Colonic mucosa (tissue), 4 donors: ENCODE measurements around the gene IGF2R. TPM values are rescaled to one million over a fixed set of nuclear protein-coding genes. Genes with fewer than 3 reads are reported as not detected.
A peak's percentile ranks its signal among the peaks of the same experiment; 100 is the strongest.

Source experiments
- DNase-seq: peaks from one replicate; pipeline ENCODE4 v3.0.0-alpha.2; 2020
- H3K27ac ChIP-seq: fragments of 200-600 bp; one replicate; pipeline ENCODE4 v1.8.0; 2021
- H3K27me3 ChIP-seq: fragments of 200-600 bp; one replicate; pipeline ENCODE4 v1.8.0; 2021
- H3K36me3 ChIP-seq: fragments of 200-600 bp; one replicate; pipeline ENCODE4 v1.8.0; 2021
- H3K4me1 ChIP-seq: fragments of 200-600 bp; one replicate; pipeline ENCODE4 v1.8.0; 2021; ENCODE audit warnings: mild to moderate bottlenecking
- H3K4me3 ChIP-seq: fragments of 200-600 bp; one replicate; pipeline ENCODE4 v1.8.0; 2021
- H3K9ac ChIP-seq, 2 donors: one replicate each; pipeline ENCODE4 v1.7.0; 2013; ENCODE audit warnings: control low read depth in 2 of 2, low read depth in 2 of 2, low read length in 2 of 2
- H3K9me3 ChIP-seq: fragments of 200-600 bp; one replicate; pipeline ENCODE4 v1.8.0; 2021
- CTCF ChIP-seq: fragments of 200-600 bp; IDR thresholded peaks from one replicate; pipeline ENCODE4 v1.8.0; 2022; ENCODE audit warnings: antibody characterized with exemption, mild to moderate bottlenecking
- intact Hi-C: fragments of 100-400 bp; cut with DNase I; formaldehyde crosslinking; loops from one replicate; pipeline ENCODE4 v1.14.1; 2022
- total RNA-seq, 2 donors: library from RNA; stranded (reverse); fragmentation: NEBNext Ultra II Directional in 1 of 2; extraction: Animal tissue kit (Norgen Biotek cat#: 25700) in 1 of 2; gene quantifications; one replicate each; pipeline ENCODE4 v1.2.1, GENCODE V29; 2021
- donor health status: healthy.
- donor health status: DM: no; HTN: no; CAD: no.
- donor health status: DM: no; HTN: no; CAD: no.

IGF2R gene
- total RNA-seq, 2 donors from 2014 or later, result 73.8 to 84.4 TPM

DNA sequence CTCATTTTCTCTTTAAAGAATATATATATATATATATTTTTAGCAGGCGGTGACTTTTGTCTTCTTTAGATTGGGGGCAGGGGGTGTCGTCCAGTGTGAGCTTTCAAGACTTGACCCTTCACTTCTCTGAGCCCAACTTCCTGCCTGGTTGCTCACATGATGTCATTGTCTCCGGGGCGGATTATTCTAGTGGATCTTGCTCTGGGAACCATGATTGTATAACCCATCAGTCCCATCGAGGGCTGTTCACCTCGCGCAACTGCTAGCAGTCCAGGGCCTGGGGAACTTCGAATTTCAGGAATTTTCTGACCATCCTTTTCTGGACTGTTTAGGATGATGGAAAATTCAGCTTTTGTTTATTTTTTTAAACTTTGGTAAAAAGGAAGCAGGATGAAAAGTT lies 1.0 kb downstream of the IGF2R start:
- H3K27ac ChIP-seq, result peak overlapping the region; percentile 79
- peak overlapping the region; percentile 83 to 99 for H3K9ac ChIP-seq
- peak overlapping the region; percentile 88 for H3K4me3 ChIP-seq
- no peaks in the 10 kb centered on the region for H3K36me3 ChIP-seq
- intact Hi-C loops, result no loop called here
- peak; percentile 82 for DNase-seq
- peaks cover 9% of the 10 kb centered on the region for H3K4me1 ChIP-seq
- H3K27me3 ChIP-seq, result no peaks in the 10 kb centered on the region
- no peaks in the 10 kb centered on the region for H3K9me3 ChIP-seq
- no peak for TF ChIP-seq CTCF

- DNase-seq, result no peak
- peaks cover 9% of the 10 kb centered on the region for H3K4me1 ChIP-seq
- peak overlapping the region in 1 of 2 donors; percentile 83 for H3K9ac ChIP-seq
These were observed 1.8 kb downstream of the IGF2R start for GRCh38 chr6:159970659-159971063.

DNA sequence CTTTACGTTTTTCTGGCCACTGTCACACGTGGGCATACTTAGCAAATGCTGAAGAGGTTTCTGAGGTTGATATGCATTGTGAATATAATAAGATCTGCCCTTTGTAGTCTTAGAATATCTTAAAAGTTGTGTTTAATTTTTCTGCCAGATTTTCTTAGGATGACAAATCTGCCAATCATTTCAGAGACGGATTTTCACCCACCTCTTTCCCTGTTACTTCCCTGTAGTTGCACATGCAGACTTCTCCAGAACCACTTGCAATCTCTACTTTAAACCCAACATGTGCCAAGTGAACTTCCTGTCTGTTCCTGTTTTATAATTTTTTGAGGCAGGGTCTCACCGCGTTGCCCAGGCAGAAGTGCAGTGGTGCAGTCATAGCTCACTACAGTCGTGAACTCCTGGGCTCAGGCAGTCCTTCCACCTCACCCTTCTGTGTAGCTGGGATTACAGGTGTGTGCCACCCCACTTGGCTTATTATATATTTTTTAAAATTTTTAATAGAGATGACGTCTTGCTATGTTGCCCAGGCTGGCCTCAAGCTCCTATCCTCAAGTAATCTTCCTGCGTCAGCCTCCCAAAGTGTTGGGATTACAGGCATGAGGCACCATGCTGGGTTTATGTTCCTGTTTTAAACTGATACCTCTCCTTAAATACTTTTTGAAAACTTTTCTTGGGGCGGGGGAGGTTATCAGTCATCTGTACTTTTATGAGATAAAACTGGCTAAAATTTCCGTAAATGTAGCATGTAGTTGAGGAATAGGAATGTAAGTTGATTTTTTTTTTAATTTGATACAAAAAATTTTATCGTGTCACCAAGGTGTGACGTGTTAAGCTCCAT lies 2.7 kb downstream of the IGF2R start:
- H3K36me3 ChIP-seq, result no peaks in the 10 kb centered on the region
- intact Hi-C loops, result no loop called here
- H3K9me3 ChIP-seq, result no peaks in the 10 kb centered on the region
- DNase-seq, result no peak
- H3K9ac ChIP-seq, result no peak overlapping the region
- peaks cover 9% of the 10 kb centered on the region for H3K4me1 ChIP-seq
- H3K4me3 ChIP-seq, result no peak overlapping the region
- no peak for TF ChIP-seq CTCF
- H3K27ac ChIP-seq, result no peak overlapping the region
- H3K27me3 ChIP-seq, result no peaks in the 10 kb centered on the region

More at GRCh38 chr6:159970659-159971063, 1.8 kb downstream of the IGF2R start:
- H3K9me3 ChIP-seq, result no peaks in the 10 kb centered on the region
- intact Hi-C loops, result no loop called here
- H3K4me3 ChIP-seq, result peak overlapping the region; percentile 88
- no peak overlapping the region for H3K27ac ChIP-seq
- no peak for TF ChIP-seq CTCF
- H3K36me3 ChIP-seq, result no peaks in the 10 kb centered on the region
- no peaks in the 10 kb centered on the region for H3K27me3 ChIP-seq

DNA sequence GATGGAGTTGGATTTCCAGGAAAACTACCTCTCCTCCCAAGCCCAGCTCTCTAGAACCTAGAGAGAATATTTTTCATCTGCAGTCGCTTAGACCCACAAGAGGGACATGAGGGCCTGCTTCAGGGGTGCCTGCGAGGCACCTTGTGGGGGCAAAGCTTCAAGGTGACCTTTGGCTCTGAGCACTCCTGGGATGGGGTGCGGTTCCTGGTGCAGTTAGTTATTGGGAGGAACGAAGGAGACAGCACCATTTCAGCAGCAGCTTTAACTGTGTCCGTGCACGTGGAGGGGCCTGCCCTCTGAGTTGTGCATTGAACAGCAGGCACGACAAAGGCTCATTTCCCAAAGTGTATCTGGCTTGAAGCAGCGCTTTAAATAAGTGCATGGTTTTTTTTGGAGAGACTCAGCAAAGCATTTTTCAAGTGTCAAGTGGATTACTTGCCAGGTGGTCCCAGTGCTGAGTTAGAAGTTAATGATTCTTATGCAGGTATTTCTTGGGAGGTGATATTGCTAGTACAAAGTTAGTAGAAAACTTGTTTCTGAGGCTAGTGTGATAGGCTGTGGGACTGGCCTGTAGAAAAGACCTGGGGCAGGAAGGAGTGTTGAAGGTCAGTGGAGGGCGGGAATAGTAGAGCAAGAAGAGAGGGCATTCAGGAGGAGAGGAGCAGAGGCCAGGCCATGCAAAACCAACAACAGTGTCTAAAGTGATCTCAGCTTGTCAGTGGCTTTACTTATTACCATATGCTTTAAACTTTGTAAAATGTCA lies 3.8 kb downstream of the IGF2R start:
- Histone ChIP-seq H3K36me3 (no peaks in the 10 kb centered on the region), H3K4me1 (peaks cover 14% of the 10 kb centered on the region), H3K9me3 (no peaks in the 10 kb centered on the region), H3K9ac (peak overlapping the region in 1 of 2 donors; percentile 13), H3K27ac (no peak overlapping the region), H3K27me3 (no peaks in the 10 kb centered on the region), H3K4me3 (no peak overlapping the region)
- DNase-seq, result no peak
- intact Hi-C loops, result no loop called here
- no peak for TF ChIP-seq CTCF

DNA sequence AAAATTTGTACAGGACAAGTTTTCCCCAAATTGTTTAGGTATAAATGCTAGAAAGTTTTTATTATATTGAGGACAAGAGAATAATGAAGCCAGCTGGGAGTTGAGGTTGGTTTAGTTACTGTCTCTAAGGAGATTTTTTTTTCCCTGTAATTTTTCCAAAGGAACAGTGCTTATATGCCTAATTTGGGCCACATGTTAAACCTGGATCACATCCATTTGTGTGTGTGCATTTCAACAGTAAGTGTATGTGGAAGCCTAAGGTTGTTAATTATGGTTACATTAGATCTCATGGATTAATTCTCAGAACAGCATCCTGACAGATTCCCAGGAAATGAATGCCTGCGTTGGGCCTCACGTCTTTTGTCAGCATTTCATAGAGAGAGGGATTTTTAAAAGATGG lies 4.5 kb downstream of the IGF2R start:
- Histone ChIP-seq H3K9ac (no peak overlapping the region), H3K27me3 (no peaks in the 10 kb centered on the region), H3K36me3 (no peaks in the 10 kb centered on the region), H3K4me3 (no peak overlapping the region), H3K4me1 (peaks cover 14% of the 10 kb centered on the region), H3K9me3 (no peaks in the 10 kb centered on the region), H3K27ac (no peak overlapping the region)
- TF ChIP-seq CTCF, result no peak
- intact Hi-C loops, result no loop called here
- DNase-seq, result no peak
